ENCODE results near the gene OR51G2.
"Not testable (repeated sequence)": the region's sequence is repeated elsewhere in the genome, so short reads cannot be mapped to it uniquely, and the experiment has no call there.

The OR51G2 gene, protein sequence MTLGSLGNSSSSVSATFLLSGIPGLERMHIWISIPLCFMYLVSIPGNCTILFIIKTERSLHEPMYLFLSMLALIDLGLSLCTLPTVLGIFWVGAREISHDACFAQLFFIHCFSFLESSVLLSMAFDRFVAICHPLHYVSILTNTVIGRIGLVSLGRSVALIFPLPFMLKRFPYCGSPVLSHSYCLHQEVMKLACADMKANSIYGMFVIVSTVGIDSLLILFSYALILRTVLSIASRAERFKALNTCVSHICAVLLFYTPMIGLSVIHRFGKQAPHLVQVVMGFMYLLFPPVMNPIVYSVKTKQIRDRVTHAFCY

DNA sequence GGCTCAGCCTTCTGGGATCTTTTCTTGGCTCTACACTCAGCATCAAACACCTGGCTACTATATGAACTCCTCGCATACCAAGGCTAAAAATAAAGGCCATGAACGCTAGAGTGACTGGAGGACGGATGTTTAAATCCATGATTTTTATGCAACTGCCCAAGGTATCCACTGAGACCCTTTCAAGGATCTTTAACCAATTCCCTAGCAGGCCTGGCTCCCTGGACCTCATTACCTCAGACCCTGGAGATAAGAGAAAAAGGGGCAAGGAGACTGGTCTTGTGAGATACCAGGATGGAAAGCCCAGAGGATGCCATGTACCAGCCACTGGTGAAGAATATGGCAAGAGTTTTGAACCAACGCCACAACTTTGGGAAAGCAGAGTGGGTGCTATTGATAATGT is at the start of gene OR51G2:
Gene OR51G2 (minus strand): TSS at position 101 of the 400 bp plus-strand sequence. CDS start 3,687 bp downstream, outside the sequence.
- DNase-seq, result no peak

DNA sequence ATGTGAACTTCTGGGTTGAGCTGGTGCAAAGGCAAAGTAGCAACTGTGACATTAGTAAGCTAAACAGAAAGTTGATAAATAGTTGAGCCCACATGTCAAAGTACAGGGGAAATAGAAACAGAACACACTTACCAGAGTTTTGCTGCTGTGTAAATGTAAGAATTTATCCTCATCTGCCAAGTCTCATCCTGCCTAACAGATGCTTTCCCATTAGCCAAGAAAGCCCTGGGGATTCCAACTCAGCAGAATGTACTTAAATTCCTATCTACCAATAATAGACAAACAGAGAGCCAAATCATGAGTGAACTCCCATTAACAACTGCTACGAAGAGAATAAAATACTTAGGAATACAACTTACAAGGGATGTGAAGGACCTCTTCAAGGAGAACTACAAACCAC is 43.7 kb upstream of the OR51G2 start:
- peak; percentile 4 for DNase-seq

- DNase-seq, result no peak
These were observed 41.7 kb upstream of the OR51G2 start for GRCh38 chr11:4960877-4961276.

- DNase-seq, result no peak
These were observed 38.2 kb upstream of the OR51G2 start for GRCh38 chr11:4957396-4957795.

DNA sequence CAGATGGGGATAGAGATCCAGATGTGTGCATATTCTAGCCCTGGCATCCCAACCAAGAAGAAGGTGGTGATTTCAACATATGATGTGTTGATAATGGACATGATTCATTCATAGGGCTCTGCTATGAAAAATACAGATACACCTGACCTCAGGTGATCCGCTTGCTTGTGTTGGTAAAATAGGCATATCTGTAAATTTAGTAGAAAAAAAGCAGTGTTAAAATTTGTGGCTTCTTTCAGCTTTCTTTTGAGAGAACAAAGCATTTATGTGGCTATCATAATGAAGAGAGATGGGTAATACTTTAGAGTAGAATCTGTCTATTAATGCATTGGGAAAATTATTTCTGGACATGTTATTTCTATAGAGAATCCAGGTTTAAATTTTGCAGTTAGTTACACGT is 36.5 kb upstream of the OR51G2 start, which contains the start of gene OR51A2:
Gene OR51A2 (minus strand): TSS at position 101 of the 400 bp plus-strand sequence. CDS start 0 bp downstream, at position 101.
- not testable (repeated sequence) for DNase-seq

DNA sequence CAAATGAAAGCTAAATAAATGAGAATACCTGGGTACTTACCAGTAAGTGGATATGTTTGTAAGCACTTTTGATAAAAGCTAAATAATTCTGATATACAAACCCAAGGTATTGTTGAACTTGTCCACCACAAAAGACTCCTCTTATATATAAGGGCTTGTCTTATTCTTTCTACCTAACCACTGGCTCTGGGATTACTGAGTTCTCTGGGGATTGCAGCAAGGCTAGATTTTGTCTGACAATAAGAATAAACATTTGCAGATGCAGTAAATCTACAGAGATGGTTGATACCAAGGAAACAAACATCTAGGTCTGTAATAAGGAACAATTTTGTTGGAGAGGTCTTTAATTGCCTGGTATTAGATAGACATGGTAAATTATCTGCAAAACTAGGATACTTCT is 28.4 kb upstream of the OR51G2 start, which contains the start of gene OR51A4:
Gene OR51A4 (minus strand): TSS at position 101 of the 400 bp plus-strand sequence. CDS start 505 bp downstream, outside the sequence.
- DNase-seq, result no peak

- DNase-seq, result no peak
These were observed 17.6 kb upstream of the OR51G2 start for GRCh38 chr11:4936745-4937144.

GRCh38 chr11:4932751-4933150 is 13.6 kb upstream of the OR51G2 start:
- no peak for DNase-seq

GRCh38 chr11:4926608-4927007 is 7.5 kb upstream of the OR51G2 start:
- no peak for DNase-seq

DNA sequence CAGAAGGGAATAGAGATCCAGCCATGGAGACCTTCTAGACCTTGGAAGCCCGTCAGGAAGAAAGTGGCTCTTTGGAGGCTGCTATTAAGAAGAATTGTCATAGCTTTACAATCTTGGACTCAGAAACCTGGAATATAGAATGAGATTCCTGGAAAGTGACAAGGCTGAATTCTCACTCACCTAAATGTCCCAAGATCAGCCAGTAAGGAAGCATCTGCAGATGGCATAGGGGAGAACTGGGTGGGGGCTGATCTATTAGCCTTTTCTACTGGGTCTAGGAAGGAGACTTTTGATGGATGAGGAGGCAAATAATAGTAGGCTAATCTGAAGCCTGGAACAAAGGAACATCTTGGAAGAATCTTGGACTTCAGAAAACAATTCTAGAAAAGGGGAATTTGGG is 5.1 kb upstream of the OR51G2 start, which contains the start of gene OR51G1:
Gene OR51G1 (minus strand): TSS at position 101 of the 400 bp plus-strand sequence. CDS start 0 bp downstream, at position 101.
- no peak for DNase-seq

DNA sequence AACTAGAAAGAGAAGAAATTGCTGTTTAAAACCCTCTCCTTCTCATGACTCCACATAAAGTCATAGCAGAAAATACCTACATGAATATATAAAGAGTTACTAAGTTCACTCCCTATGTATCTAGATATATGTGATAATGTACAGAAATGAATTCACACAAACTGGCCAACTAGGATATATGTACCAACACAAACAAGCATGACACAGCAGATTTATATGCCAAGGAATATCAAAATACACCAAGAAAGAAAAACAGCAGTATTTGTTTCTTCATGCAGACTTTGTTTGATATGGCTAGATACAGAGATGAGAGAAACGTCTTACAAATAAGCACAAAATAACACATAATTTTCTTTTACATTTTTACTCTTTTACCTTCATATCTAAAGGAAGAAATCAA is 3.2 kb upstream of the OR51G2 start:
- no peak for DNase-seq

DNA sequence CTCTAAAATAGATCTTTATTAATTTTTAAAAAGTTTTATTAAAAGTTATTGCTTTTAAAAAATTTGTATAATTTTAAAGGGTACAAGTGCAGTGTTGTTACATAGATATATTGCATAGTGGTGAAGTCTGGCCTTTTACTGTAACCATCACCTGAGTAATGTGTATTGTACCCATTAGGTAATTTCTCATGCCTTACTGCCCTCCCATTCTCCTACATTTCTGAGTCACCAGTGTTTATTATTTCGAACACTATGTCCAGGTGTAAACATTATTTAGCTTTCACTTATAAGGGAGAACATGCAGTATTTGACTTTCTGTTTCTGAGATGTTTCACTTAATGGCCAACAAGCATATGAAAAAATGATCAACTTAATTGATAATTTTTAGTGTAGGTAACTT is 2.6 kb upstream of the OR51G2 start:
- no peak for DNase-seq

DNA sequence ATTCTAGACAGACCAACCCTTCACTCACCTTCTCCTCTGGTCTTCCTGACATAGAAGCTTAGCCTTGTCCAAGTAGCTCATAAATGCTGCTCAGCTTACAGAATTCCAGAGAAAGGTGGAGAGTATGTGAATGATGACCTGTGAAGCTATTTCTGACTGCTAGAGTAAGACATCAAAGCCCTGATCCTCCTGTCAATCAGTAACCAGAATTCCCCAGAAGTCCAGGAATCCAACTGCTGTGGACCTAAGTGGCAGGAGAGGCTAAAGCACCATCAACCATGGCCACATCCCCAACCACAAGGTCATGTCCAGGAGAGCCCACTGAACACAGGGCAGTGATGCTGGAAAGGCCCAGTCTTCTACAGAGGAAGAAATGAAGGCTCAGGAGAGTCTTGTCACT is 2.6 kb downstream of the OR51G2 start:
- no peak for DNase-seq

- no peak for DNase-seq
These were observed 15.7 kb downstream of the OR51G2 start, which contains the start of gene OR51A7 for GRCh38 chr11:4903484-4903883. TSS of gene OR51A7 (plus strand) at chr11:4903783. CDS start at chr11:4907370, 3,587 bp downstream.

DNA sequence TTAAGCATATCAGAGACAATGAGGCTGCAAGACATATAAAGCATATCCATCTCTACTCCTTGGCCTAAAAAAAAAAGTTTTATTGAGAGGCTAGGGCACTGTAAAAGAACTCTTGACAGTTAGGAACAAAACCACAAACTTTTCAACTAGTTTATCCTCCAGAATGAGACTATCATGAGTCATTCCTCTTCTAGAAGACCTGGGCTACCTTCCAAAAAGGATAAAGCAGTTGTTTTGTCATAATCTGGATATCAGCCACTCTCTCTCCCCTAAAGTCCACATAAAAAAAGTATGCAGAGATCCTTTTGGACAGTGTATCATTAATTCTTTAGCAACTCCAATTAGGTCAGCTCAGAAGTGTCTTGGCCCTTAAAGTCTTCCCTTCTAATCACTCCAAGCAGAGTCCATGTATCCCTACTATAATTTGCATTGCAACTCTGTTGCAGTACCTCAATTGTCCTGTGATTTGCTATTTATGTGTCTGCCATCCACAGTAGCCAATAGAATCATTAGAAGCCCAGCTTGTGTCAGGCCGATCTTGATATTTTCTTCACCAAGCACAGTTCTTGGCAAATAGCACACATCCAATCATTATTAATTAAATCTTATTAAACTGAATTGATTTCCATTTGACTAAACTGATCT is 27.0 kb downstream of the OR51G2 start:
- no peak for DNase-seq

DNA sequence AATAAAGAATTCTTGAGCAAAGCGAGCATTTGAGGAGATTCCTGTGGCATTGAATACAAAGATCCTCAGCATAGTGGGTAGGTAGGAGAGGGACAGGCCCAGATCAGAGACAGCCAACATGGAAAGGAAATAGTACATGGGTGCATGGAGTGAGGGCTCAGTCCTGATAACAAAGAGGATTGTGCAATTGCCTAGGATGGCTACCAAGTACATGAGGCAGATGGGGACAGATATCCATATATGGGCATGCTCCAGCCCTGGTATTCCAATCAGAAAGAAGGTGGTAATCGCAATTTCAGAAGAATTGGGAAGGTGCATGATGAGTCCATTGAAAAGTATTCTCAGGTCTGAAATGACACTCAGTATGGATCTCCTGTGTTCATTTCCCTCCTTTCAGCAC is 28.9 kb downstream of the OR51G2 start:
- no peak for DNase-seq

GRCh38 chr11:4887591-4887990 is 31.6 kb downstream of the OR51G2 start:
- DNase-seq, result no peak

- DNase-seq, result no peak
These were observed 33.0 kb downstream of the OR51G2 start for GRCh38 chr11:4886186-4886585.

DNA sequence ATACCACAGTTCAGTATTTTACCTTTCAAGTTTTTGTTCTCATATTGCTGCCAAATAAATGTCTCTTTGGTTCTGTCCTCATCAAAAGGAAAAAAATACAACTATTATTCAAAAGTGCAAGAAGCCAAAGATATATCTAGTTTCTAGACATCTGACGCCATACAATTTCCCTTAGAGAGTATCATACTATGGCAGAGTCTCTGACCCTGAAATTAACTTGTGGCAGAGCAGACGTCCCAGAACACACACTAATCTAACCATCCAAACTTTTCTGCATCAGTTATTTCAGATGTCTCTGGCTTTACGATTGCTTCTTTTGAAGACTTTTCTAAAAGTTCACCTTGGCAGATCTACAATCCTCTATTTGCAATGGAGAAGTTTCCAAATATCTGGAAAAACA is 34.8 kb downstream of the OR51G2 start:
- DNase-seq, result peak; percentile 27

DNA sequence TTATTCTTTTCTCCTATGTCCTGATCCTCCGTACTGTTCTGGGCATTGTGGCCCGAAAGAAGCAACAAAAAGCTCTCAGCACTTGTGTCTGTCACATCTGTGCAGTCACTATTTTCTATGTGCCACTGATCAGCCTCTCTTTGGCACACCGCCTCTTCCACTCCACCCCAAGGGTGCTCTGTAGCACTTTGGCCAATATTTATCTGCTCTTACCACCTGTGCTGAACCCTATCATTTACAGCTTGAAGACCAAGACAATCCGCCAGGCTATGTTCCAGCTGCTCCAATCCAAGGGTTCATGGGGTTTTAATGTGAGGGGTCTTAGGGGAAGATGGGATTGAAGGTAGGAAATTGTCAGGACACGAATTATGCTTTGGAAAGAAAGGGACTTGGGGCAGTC is 36.6 kb downstream of the OR51G2 start:
- DNase-seq, result no peak

GRCh38 chr11:4881860-4882500 is 37.2 kb downstream of the OR51G2 start, which contains the start of gene OR51T1:
TSS of gene OR51T1 (plus strand) at chr11:4881900. CDS start at chr11:4881900, 0 bp downstream.
- no peak for DNase-seq

DNA sequence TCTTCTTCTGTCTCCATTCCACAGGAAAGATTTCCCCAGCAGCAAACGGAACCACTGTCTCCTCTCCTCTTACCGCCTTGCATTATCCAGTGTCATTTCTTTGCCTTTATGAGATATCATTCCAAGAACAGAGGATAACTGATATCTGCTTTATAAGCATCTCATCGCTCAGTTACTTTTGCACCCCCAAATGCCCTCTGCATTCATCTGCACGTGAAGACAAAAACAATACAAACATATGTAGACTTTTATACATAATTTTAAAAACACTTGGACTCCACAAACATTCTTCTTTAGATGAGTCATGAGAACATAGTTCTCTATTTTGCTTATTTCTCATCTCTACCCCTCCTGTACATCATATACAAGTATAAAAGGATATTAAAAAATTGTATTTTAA is 38.0 kb downstream of the OR51G2 start:
- no peak for DNase-seq

GRCh38 chr11:4865855-4866254 is 53.3 kb downstream of the OR51G2 start:
- peak; percentile 13 for DNase-seq

Data from eye (tissue), 1 donor.